HG03342 (cell line): Measurements from ENCODE around the gene DACT2.

Experiments
- ATAC-seq: cut with Tn5 transposase; IDR thresholded peaks from one replicate; pipeline ENCODE4 v1.9.1; 2021; ENCODE audit warnings: mild to moderate bottlenecking, moderate library complexity; ENCODE audit not compliant: unreplicated experiment

The DACT2 gene

GRCh38 chr6:168353041-168353440 is 33.5 kb upstream of the DACT2 start:
- ATAC-seq: no peak

- ATAC-seq: no peak
Observed at GRCh38 chr6:168352096-168352495, 32.5 kb upstream of the DACT2 start.

- ATAC-seq: no peak
Observed at GRCh38 chr6:168349718-168350210, 30.2 kb upstream of the DACT2 start.

GRCh38 chr6:168348186-168348585 is 28.6 kb upstream of the DACT2 start:
- no peak for ATAC-seq

- ATAC-seq: no peak
Observed at GRCh38 chr6:168347615-168348014, 28.0 kb upstream of the DACT2 start.

- ATAC-seq: no peak
Observed at GRCh38 chr6:168347053-168347452, 27.5 kb upstream of the DACT2 start.

- no peak for ATAC-seq
Observed at GRCh38 chr6:168345896-168346754, 26.5 kb upstream of the DACT2 start.

GRCh38 chr6:168345266-168345665 is 25.7 kb upstream of the DACT2 start:
- no peak for ATAC-seq

- no peak for ATAC-seq
Observed at GRCh38 chr6:168344338-168344737, 24.8 kb upstream of the DACT2 start.

- no peak for ATAC-seq
Observed at GRCh38 chr6:168343239-168344150, 23.9 kb upstream of the DACT2 start.

- no peak for ATAC-seq
Observed at GRCh38 chr6:168342636-168343035, 23.1 kb upstream of the DACT2 start.

GRCh38 chr6:168341280-168341900 is 21.8 kb upstream of the DACT2 start:
- no peak for ATAC-seq

- ATAC-seq: no peak
Observed at GRCh38 chr6:168340819-168341218, 21.2 kb upstream of the DACT2 start.

- ATAC-seq: no peak
Observed at GRCh38 chr6:168338777-168339176, 19.2 kb upstream of the DACT2 start.

- no peak for ATAC-seq
Observed at GRCh38 chr6:168336967-168337366, 17.4 kb upstream of the DACT2 start.

- no peak for ATAC-seq
Observed at GRCh38 chr6:168333989-168334388, 14.4 kb upstream of the DACT2 start.

GRCh38 chr6:168333491-168333890 is 13.9 kb upstream of the DACT2 start:
- ATAC-seq: no peak

GRCh38 chr6:168333039-168333438 is 13.5 kb upstream of the DACT2 start:
- ATAC-seq: no peak

- ATAC-seq: no peak
Observed at GRCh38 chr6:168332020-168332419, 12.4 kb upstream of the DACT2 start.

GRCh38 chr6:168331058-168331457 is 11.5 kb upstream of the DACT2 start:
- no peak for ATAC-seq

- no peak for ATAC-seq
Observed at GRCh38 chr6:168330403-168330802, 10.8 kb upstream of the DACT2 start.
